Neural progenitor cell (in vitro differentiated cells): Measurements from ENCODE around the gene BTRC. TPM values are rescaled to one million over a fixed set of nuclear protein-coding genes. Genes with fewer than 3 reads are reported as not detected.

Experiments used
- DNase-seq: peaks from one replicate; pipeline ENCODE4 v3.0.0-alpha.2; 2016; ENCODE audit warnings: low spot score
- H2AFZ ChIP-seq: fragments of 200-600 bp; sonication (generic); replicated peaks from 2 replicates; pipeline ENCODE4 v1.6.1; 2016; ENCODE audit warnings: antibody characterized with exemption
- H3F3A ChIP-seq: fragments of 200-600 bp; sonication (generic); 2 replicates; pipeline ENCODE4 v1.6.1; 2016; ENCODE audit warnings: antibody characterized with exemption, low read depth
- H3K27ac ChIP-seq: fragments of 200-600 bp; sonication (generic); 2 replicates; pipeline ENCODE4 v1.5.1; 2016; ENCODE audit warnings: mild to moderate bottlenecking
- H3K27me3 ChIP-seq: fragments of 200-600 bp; sonication (generic); 2 replicates; pipeline ENCODE4 v1.6.1; 2016; ENCODE audit warnings: mild to moderate bottlenecking, moderate library complexity
- H3K36me3 ChIP-seq: fragments of 200-600 bp; sonication (generic); 2 replicates; pipeline ENCODE4 v1.5.1; 2016
- H3K4me1 ChIP-seq: fragments of 200-600 bp; sonication (generic); 2 replicates; pipeline ENCODE4 v1.6.1; 2016; ENCODE audit warnings: mixed run types
- H3K4me2 ChIP-seq: fragments of 200-600 bp; sonication (generic); 2 replicates; pipeline ENCODE4 v1.6.1; 2016
- H3K4me3 ChIP-seq: fragments of 200-600 bp; sonication (generic); 2 replicates; pipeline ENCODE4 v1.5.1; 2016
- H3K79me2 ChIP-seq: fragments of 200-600 bp; sonication (generic); 2 replicates; pipeline ENCODE4 v1.6.1; 2016; ENCODE audit warnings: low read depth
- H3K9ac ChIP-seq: fragments of 200-600 bp; sonication (generic); 2 replicates; pipeline ENCODE4 v1.6.1; 2016
- H3K9me3 ChIP-seq: fragments of 200-600 bp; sonication (generic); 2 replicates; pipeline ENCODE4 v1.5.1; 2016; ENCODE audit warnings: low read depth
- H4K20me1 ChIP-seq: fragments of 200-600 bp; sonication (generic); 2 replicates; pipeline ENCODE4 v1.6.1; 2016; ENCODE audit warnings: low read depth
- H3K27ac Mint-ChIP-seq: 3 replicates; pipeline ENCODE4 v1.8.0; 2021; ENCODE audit warnings: mixed read lengths
- H3K27me3 Mint-ChIP-seq: 2 replicates; pipeline ENCODE4 v1.8.0; 2022; ENCODE audit warnings: low read depth, mild to moderate bottlenecking, inconsistent platforms, moderate library complexity, mixed read lengths; ENCODE audit not compliant: insufficient read depth
- H3K36me3 Mint-ChIP-seq: 3 replicates; pipeline ENCODE4 v1.8.0; 2021; ENCODE audit warnings: mixed read lengths
- H3K4me1 Mint-ChIP-seq: 3 replicates; pipeline ENCODE4 v1.8.0; 2021; ENCODE audit warnings: mixed read lengths
- H3K4me3 Mint-ChIP-seq: 3 replicates; pipeline ENCODE4 v1.8.0; 2021; ENCODE audit warnings: mild to moderate bottlenecking, moderate library complexity, mixed read lengths
- H3K9me3 Mint-ChIP-seq: 3 replicates; pipeline ENCODE4 v1.8.0; 2020; ENCODE audit warnings: mixed read lengths
- EZH2 ChIP-seq: fragments of 200-600 bp; sonication (generic); IDR thresholded peaks from 2 replicates; pipeline ENCODE4 v1.6.1; 2017; ENCODE audit warnings: antibody characterized with exemption, mild to moderate bottlenecking, moderate library complexity
- EZH2phosphoT487 ChIP-seq: fragments of 200-600 bp; sonication (generic); IDR thresholded peaks from 2 replicates; pipeline ENCODE4 v1.6.1; 2017; ENCODE audit warnings: antibody characterized with exemption
- total RNA-seq: library from RNA; depleted of rRNA; stranded (reverse); fragments of >200 nt; gene quantifications from 2 replicates; pipeline ENCODE4 v1.2.3, GENCODE V29; 2015; ENCODE audit warnings: low replicate concordance
- TF ChIP-seq, protein P1 (sequence below): fragments of 200-600 bp; sonication (generic); IDR thresholded peaks from 2 replicates; pipeline ENCODE4 v1.5.1; 2017; ENCODE audit warnings: antibody characterized with exemption, mild to moderate bottlenecking

The BTRC gene
- total RNA-seq, 1 donor from 2014 or later = 25.4 TPM

DNA sequence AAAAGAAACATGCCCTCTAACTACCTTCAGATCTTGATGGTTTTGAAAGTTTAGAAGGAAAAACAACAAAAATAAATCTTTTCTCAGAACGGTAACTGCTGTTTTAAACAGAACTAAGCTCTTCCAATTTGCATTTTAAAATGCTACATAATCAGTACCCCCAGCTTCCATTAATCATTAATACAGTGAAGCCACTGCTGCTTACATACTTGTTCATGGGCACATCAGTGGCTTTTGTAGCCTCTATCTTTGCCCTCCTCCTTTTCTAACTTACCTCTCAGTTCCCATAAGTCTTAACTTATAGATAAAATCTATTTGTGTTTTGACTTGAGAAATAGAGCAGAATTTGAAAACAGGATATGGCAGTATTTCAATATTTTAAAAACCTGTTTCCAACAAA is 125.0 kb downstream of the BTRC start:
- Mint-ChIP-seq H3K4me1 (peaks cover 3% of the 10 kb centered on the region), H3K27me3 (peaks cover under 1% of the 10 kb centered on the region), H3K9me3 (no peaks in the 10 kb centered on the region), H3K36me3 (peaks cover 12% of the 10 kb centered on the region), H3K4me3 (no peak overlapping the region), H3K27ac (no peak overlapping the region)
- Histone ChIP-seq H3K27me3 (no peaks in the 10 kb centered on the region), H2AFZ (no peak overlapping the region), H3K36me3 (no peaks in the 10 kb centered on the region), H3K4me3 (no peak overlapping the region), H3K9me3 (no peaks in the 10 kb centered on the region), H3K4me2 (no peak overlapping the region), H3K4me1 (no peaks in the 10 kb centered on the region), H3K27ac (no peak overlapping the region), H3F3A (peaks cover 10% of the 10 kb centered on the region), H3K79me2 (no peaks in the 10 kb centered on the region), H4K20me1 (no peaks in the 10 kb centered on the region), H3K9ac (no peak overlapping the region)
- TF ChIP-seq EZH2phosphoT487 = no peak
- TF ChIP-seq EZH2 = no peak
- TF ChIP-seq, protein P1, sequence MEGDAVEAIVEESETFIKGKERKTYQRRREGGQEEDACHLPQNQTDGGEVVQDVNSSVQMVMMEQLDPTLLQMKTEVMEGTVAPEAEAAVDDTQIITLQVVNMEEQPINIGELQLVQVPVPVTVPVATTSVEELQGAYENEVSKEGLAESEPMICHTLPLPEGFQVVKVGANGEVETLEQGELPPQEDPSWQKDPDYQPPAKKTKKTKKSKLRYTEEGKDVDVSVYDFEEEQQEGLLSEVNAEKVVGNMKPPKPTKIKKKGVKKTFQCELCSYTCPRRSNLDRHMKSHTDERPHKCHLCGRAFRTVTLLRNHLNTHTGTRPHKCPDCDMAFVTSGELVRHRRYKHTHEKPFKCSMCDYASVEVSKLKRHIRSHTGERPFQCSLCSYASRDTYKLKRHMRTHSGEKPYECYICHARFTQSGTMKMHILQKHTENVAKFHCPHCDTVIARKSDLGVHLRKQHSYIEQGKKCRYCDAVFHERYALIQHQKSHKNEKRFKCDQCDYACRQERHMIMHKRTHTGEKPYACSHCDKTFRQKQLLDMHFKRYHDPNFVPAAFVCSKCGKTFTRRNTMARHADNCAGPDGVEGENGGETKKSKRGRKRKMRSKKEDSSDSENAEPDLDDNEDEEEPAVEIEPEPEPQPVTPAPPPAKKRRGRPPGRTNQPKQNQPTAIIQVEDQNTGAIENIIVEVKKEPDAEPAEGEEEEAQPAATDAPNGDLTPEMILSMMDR = no peak
- no peak for DNase-seq

DNA sequence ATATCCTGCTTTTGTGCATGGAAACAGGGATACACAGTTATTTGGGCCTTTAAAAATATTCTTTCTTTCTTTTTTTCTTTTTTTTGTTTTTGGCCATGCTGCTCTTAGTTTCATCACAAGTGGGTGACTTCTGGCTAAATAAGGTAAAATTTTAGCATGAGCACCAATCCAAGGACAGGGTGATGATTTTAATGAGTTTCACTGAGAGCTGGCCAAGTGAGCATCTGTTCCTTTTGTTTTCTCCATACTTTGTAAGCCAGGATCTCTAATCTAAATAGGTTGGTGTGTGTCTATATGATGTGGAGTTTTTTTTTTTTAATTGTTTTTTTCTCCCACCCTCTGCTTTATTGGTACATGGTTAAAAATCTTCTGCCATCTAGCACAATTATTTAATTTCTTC is 127.3 kb downstream of the BTRC start:
- Histone ChIP-seq H3K4me2 (no peak overlapping the region), H3K4me3 (no peak overlapping the region), H3F3A (peaks cover 22% of the 10 kb centered on the region), H3K9ac (no peak overlapping the region), H3K4me1 (peaks cover 15% of the 10 kb centered on the region), H3K79me2 (no peaks in the 10 kb centered on the region), H2AFZ (no peak overlapping the region), H4K20me1 (no peaks in the 10 kb centered on the region), H3K9me3 (no peaks in the 10 kb centered on the region), H3K36me3 (no peaks in the 10 kb centered on the region), H3K27ac (no peak overlapping the region), H3K27me3 (no peaks in the 10 kb centered on the region)
- H3K4me1 Mint-ChIP-seq = peaks cover 21% of the 10 kb centered on the region
- H3K9me3 Mint-ChIP-seq = no peaks in the 10 kb centered on the region
- no peak overlapping the region for H3K4me3 Mint-ChIP-seq
- H3K36me3 Mint-ChIP-seq = peaks cover 12% of the 10 kb centered on the region
- peaks cover 2% of the 10 kb centered on the region for H3K27me3 Mint-ChIP-seq
- no peak overlapping the region for H3K27ac Mint-ChIP-seq
- no peak for DNase-seq
- TF ChIP-seq, protein P1 = no peak
- no peak for TF ChIP-seq EZH2phosphoT487
- no peak for TF ChIP-seq EZH2

DNA sequence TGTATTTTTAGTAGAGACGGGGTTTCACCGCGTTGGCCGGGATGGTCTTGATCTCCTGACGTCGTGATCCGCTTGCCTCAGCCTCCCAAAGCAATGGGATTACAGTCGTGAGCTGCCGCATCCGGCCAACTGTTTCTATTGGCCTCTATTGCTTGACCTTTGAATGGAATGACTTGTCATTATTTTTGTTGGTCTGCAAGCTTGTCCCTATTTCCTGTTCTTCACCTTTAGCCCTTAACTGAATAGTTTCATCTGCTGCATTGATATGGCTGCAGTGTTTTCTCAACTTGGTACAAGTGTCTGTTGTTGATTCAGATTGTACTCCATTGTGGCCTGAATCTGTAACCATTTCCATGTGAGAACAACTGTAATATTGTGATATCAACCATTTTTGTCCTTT is 128.6 kb downstream of the BTRC start:
- peaks cover 33% of the 10 kb centered on the region for H3K4me1 Mint-ChIP-seq
- H3K27ac ChIP-seq = no peak overlapping the region
- no peak overlapping the region for H2AFZ ChIP-seq
- H3K4me3 Mint-ChIP-seq = no peak overlapping the region
- H3F3A ChIP-seq = peaks cover 24% of the 10 kb centered on the region
- H3K4me3 ChIP-seq = no peak overlapping the region
- H3K9me3 Mint-ChIP-seq = no peaks in the 10 kb centered on the region
- no peak for TF ChIP-seq EZH2phosphoT487
- no peak for TF ChIP-seq EZH2
- H3K27me3 Mint-ChIP-seq = peaks cover 5% of the 10 kb centered on the region
- no peaks in the 10 kb centered on the region for H3K27me3 ChIP-seq
- H3K27ac Mint-ChIP-seq = no peak overlapping the region
- no peaks in the 10 kb centered on the region for H3K9me3 ChIP-seq
- H3K36me3 Mint-ChIP-seq = peaks cover 12% of the 10 kb centered on the region
- no peaks in the 10 kb centered on the region for H3K79me2 ChIP-seq
- no peak for DNase-seq
- peaks cover 28% of the 10 kb centered on the region for H3K4me1 ChIP-seq
- no peak overlapping the region for H3K9ac ChIP-seq
- H3K36me3 ChIP-seq = no peaks in the 10 kb centered on the region
- no peaks in the 10 kb centered on the region for H4K20me1 ChIP-seq
- H3K4me2 ChIP-seq = no peak overlapping the region

DNA sequence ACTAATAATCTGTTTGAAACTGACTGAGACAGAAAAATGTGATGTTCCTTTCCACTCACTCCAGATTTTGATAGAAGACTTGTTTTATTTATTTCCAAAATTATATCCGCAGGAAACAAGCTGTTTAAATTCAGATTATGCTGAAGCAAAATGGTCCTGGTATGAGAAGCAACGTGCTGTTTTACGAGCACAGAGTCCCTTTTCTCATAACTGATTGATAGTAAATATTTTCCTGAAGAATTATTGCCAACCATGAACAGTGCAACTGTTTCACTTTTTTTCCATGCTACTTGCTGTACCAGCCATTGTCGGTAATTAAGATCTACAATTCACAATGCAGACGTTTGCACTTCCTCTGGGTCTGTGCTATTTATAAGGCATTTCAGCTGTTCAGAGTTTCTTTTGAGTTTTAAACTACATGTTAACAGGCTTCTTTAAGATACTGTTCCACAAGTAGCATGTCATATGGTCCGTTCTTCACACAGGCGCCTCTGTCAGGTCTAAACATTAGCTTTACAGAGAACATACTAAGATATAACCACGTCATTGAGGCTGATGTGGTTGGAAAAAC is 130.3 kb downstream of the BTRC start:
- no peak overlapping the region for H3K4me3 Mint-ChIP-seq
- H3K27me3 Mint-ChIP-seq = peaks cover 12% of the 10 kb centered on the region
- H3K36me3 Mint-ChIP-seq = peaks cover 12% of the 10 kb centered on the region
- Histone ChIP-seq H3K9ac (no peak overlapping the region), H3K4me1 (peaks cover 37% of the 10 kb centered on the region), H3K27ac (no peak overlapping the region), H3F3A (peaks cover 32% of the 10 kb centered on the region), H3K36me3 (no peaks in the 10 kb centered on the region), H3K4me2 (no peak overlapping the region), H3K9me3 (no peaks in the 10 kb centered on the region), H2AFZ (no peak overlapping the region), H3K79me2 (no peaks in the 10 kb centered on the region), H3K27me3 (peaks cover 8% of the 10 kb centered on the region), H3K4me3 (no peak overlapping the region), H4K20me1 (no peaks in the 10 kb centered on the region)
- DNase-seq = no peak
- TF ChIP-seq EZH2phosphoT487 (no peak), EZH2 (no peak)
- TF ChIP-seq, protein P1 = no peak
- no peaks in the 10 kb centered on the region for H3K9me3 Mint-ChIP-seq
- no peak overlapping the region for H3K27ac Mint-ChIP-seq
- peaks cover 39% of the 10 kb centered on the region for H3K4me1 Mint-ChIP-seq
